Trophoblast cell (in vitro differentiated cells and primary cell): ENCODE results near the gene INAFM1.
A peak's percentile ranks its signal among the peaks of the same experiment; 100 is the strongest.

Experiments used
- DNase-seq, 2 donors: peaks; one replicate each; pipeline ENCODE4 v3.0.0-alpha.2; 2016
- H2AFZ ChIP-seq: 2 replicates; pipeline ENCODE4 v1.6.1; 2013; ENCODE audit warnings: low read length, moderate library complexity, mild to moderate bottlenecking; ENCODE audit not compliant: insufficient read depth, poor library complexity
- H2AK5ac ChIP-seq: 2 replicates; pipeline ENCODE4 v1.6.1; 2013; ENCODE audit warnings: mild to moderate bottlenecking, low read length
- H2BK120ac ChIP-seq: 2 replicates; pipeline ENCODE4 v1.6.1; 2013; ENCODE audit warnings: low read length, mild to moderate bottlenecking, moderate library complexity; ENCODE audit not compliant: insufficient read depth, poor library complexity
- H2BK12ac ChIP-seq: 2 replicates; pipeline ENCODE4 v1.6.1; 2013; ENCODE audit warnings: mild to moderate bottlenecking, low read length, moderate library complexity
- H2BK5ac ChIP-seq: 2 replicates; pipeline ENCODE4 v1.6.1; 2013; ENCODE audit warnings: low read length, low read depth, moderate library complexity, mild to moderate bottlenecking; ENCODE audit not compliant: poor library complexity
- H3K14ac ChIP-seq: 2 replicates; pipeline ENCODE4 v1.6.1; 2013; ENCODE audit warnings: mild to moderate bottlenecking, low read length
- H3K18ac ChIP-seq: 2 replicates; pipeline ENCODE4 v1.6.1; 2013; ENCODE audit warnings: mild to moderate bottlenecking, low read length
- H3K23ac ChIP-seq: 2 replicates; pipeline ENCODE4 v1.6.1; 2013; ENCODE audit warnings: low read length
- H3K27ac ChIP-seq: 2 replicates; pipeline ENCODE4 v1.5.1; 2013; ENCODE audit warnings: low read depth, mild to moderate bottlenecking, inconsistent platforms, low read length, moderate library complexity
- H3K27me3 ChIP-seq: 2 replicates; pipeline ENCODE4 v1.6.1; 2013; ENCODE audit warnings: inconsistent platforms, mild to moderate bottlenecking, low read length, moderate library complexity; ENCODE audit not compliant: insufficient read depth
- H3K36me3 ChIP-seq, 2 experiments: 1 replicate in 1 of 2; 2 replicates in 1 of 2; pipeline ENCODE4 v1.6.1; 2013; ENCODE audit warnings: low read length in 2 of 2, mild to moderate bottlenecking in 2 of 2, moderate library complexity in 1 of 2; ENCODE audit not compliant: insufficient read depth in 2 of 2, control insufficient read depth in 1 of 2
- H3K4ac ChIP-seq: 2 replicates; pipeline ENCODE4 v1.6.1; 2013; ENCODE audit warnings: low read depth, mild to moderate bottlenecking, low read length, moderate library complexity
- H3K4me1 ChIP-seq, 2 experiments: 1 replicate in 1 of 2; 2 replicates in 1 of 2; pipeline ENCODE4 v1.6.1; 2013; ENCODE audit warnings: low read length in 2 of 2, mild to moderate bottlenecking in 2 of 2, moderate library complexity in 1 of 2; ENCODE audit not compliant: insufficient read depth in 2 of 2, control insufficient read depth in 1 of 2
- H3K4me2 ChIP-seq: 2 replicates; pipeline ENCODE4 v1.6.1; 2013; ENCODE audit warnings: inconsistent platforms, mild to moderate bottlenecking, low read length, moderate library complexity
- H3K4me3 ChIP-seq: 2 replicates; pipeline ENCODE4 v1.5.1; 2013; ENCODE audit warnings: mild to moderate bottlenecking, low read depth, low read length, inconsistent platforms
- H3K79me1 ChIP-seq: one replicate; pipeline ENCODE4 v1.6.1; 2013; ENCODE audit warnings: low read length
- H3K79me2 ChIP-seq: 2 replicates; pipeline ENCODE4 v1.6.1; 2013; ENCODE audit warnings: low read length, mild to moderate bottlenecking; ENCODE audit not compliant: control insufficient read depth, insufficient read depth, poor library complexity
- H3K9ac ChIP-seq: 2 replicates; pipeline ENCODE4 v1.6.1; 2013; ENCODE audit warnings: mild to moderate bottlenecking, low read length
- H3K9me3 ChIP-seq: 2 replicates; pipeline ENCODE4 v1.6.1; 2013; ENCODE audit warnings: low read depth, mild to moderate bottlenecking, control low read depth, inconsistent platforms, low read length; ENCODE audit not compliant: insufficient read depth
- H4K12ac ChIP-seq: 2 replicates; pipeline ENCODE4 v1.6.1; 2013; ENCODE audit warnings: low read depth, mild to moderate bottlenecking, low read length, moderate library complexity
- H4K8ac ChIP-seq: 2 replicates; pipeline ENCODE4 v1.6.1; 2013; ENCODE audit warnings: low read depth, mild to moderate bottlenecking, low read length, moderate library complexity
- H4K91ac ChIP-seq: one replicate; pipeline ENCODE4 v1.6.1; 2013; ENCODE audit warnings: low read depth, mild to moderate bottlenecking, low read length, moderate library complexity
- whole genome bisulfite sequencing: extraction: QIAGEN DNeasy Blood & Tissue Kit; methylation state at CpG from one replicate; pipeline ENCODE4 v1.1.7; 2013; ENCODE audit warnings: missing lambda C conversion rate; ENCODE audit not compliant: insufficient read length, insufficient coverage; ENCODE audit errors: extremely low coverage; 5-methylcytosine and 5-hydroxymethylcytosine counted together

Gene INAFM1

GRCh38 chr19:47264629-47265028, 10.1 kb upstream of the INAFM1 start:
- Histone ChIP-seq H3K79me1 (peaks cover 2% of the 10 kb centered on the region), H3K79me2 (no peaks in the 10 kb centered on the region), H2AK5ac (no peak overlapping the region), H4K12ac (no peak overlapping the region), H2BK12ac (no peak overlapping the region), H3K4me1 (no peaks in the 10 kb centered on the region), H3K36me3 (peaks cover 58 to 60% of the 10 kb centered on the region in 2 experiments), H3K4me2 (no peak overlapping the region), H2BK120ac (no peak overlapping the region), H4K8ac (no peak overlapping the region), H3K4me3 (no peak overlapping the region), H3K18ac (no peak overlapping the region), H3K27me3 (no peaks in the 10 kb centered on the region), H2BK5ac (no peak overlapping the region), H3K27ac (no peak overlapping the region), H3K9me3 (peaks cover 2% of the 10 kb centered on the region), H3K23ac (no peak overlapping the region), H3K14ac (no peak overlapping the region), H3K4ac (no peak overlapping the region), H2AFZ (no peak overlapping the region), H4K91ac (no peak overlapping the region), H3K9ac (no peak overlapping the region)
- no CpG with 5 or more reads among the region's 30 CpGs for WGBS
- DNase-seq: no peak

- Histone ChIP-seq H3K9me3 (peaks cover 2% of the 10 kb centered on the region), H3K4ac (no peak overlapping the region), H3K4me1 (no peaks in the 10 kb centered on the region), H3K4me3 (no peak overlapping the region), H3K18ac (no peak overlapping the region), H3K79me1 (peaks cover 2% of the 10 kb centered on the region), H3K79me2 (no peaks in the 10 kb centered on the region), H4K12ac (no peak overlapping the region), H3K36me3 (peaks cover 55 to 60% of the 10 kb centered on the region in 2 experiments), H4K8ac (peak overlapping the region; percentile 1), H3K23ac (no peak overlapping the region), H2AK5ac (no peak overlapping the region), H2BK12ac (no peak overlapping the region), H3K27ac (no peak overlapping the region), H2BK5ac (no peak overlapping the region), H3K14ac (no peak overlapping the region), H2AFZ (no peak overlapping the region), H3K9ac (no peak overlapping the region), H2BK120ac (no peak overlapping the region), H3K4me2 (no peak overlapping the region), H4K91ac (no peak overlapping the region), H3K27me3 (no peaks in the 10 kb centered on the region)
- WGBS: no CpG with 5 or more reads among the region's 21 CpGs
- DNase-seq: peak; percentile 14 to 56
Observed at GRCh38 chr19:47266401-47266941, 8.2 kb upstream of the INAFM1 start.

- Histone ChIP-seq H3K4me3 (no peak overlapping the region), H2AK5ac (no peak overlapping the region), H2BK12ac (no peak overlapping the region), H2BK5ac (no peak overlapping the region), H4K8ac (no peak overlapping the region), H2AFZ (no peak overlapping the region), H3K18ac (no peak overlapping the region), H2BK120ac (no peak overlapping the region), H3K23ac (no peak overlapping the region), H3K27me3 (no peaks in the 10 kb centered on the region), H4K12ac (no peak overlapping the region), H3K4me2 (no peak overlapping the region), H4K91ac (no peak overlapping the region), H3K9me3 (peaks cover 2% of the 10 kb centered on the region), H3K4me1 (peaks cover 0 to 4% of the 10 kb centered on the region in 2 experiments), H3K79me1 (peaks cover 2% of the 10 kb centered on the region), H3K4ac (no peak overlapping the region), H3K27ac (no peak overlapping the region), H3K79me2 (no peaks in the 10 kb centered on the region), H3K9ac (no peak overlapping the region), H3K36me3 (peaks cover 57 to 59% of the 10 kb centered on the region in 2 experiments), H3K14ac (no peak overlapping the region)
- no peak for DNase-seq
- WGBS: no CpG with 5 or more reads among the region's 14 CpGs
Observed at GRCh38 chr19:47267350-47267759, 7.3 kb upstream of the INAFM1 start.

GRCh38 chr19:47268028-47268427, 6.7 kb upstream of the INAFM1 start:
- Histone ChIP-seq H3K4me2 (no peak overlapping the region), H2AK5ac (no peak overlapping the region), H3K36me3 (peaks cover 53% of the 10 kb centered on the region in 2 experiments), H3K79me2 (no peaks in the 10 kb centered on the region), H3K23ac (no peak overlapping the region), H3K9ac (no peak overlapping the region), H3K4me1 (peaks cover 2 to 11% of the 10 kb centered on the region in 2 experiments), H2BK120ac (no peak overlapping the region), H3K79me1 (peaks cover 6% of the 10 kb centered on the region), H4K91ac (no peak overlapping the region), H3K27me3 (no peaks in the 10 kb centered on the region), H3K4me3 (no peak overlapping the region), H3K18ac (no peak overlapping the region), H4K12ac (no peak overlapping the region), H3K14ac (no peak overlapping the region), H2BK12ac (no peak overlapping the region), H3K9me3 (peaks cover 2% of the 10 kb centered on the region), H4K8ac (no peak overlapping the region), H3K4ac (no peak overlapping the region), H2AFZ (no peak overlapping the region), H3K27ac (no peak overlapping the region), H2BK5ac (no peak overlapping the region)
- no CpG with 5 or more reads among the region's 6 CpGs for WGBS
- DNase-seq: no peak
